GM12875 (cell line): ENCODE measurements around the gene RELN.
"Not testable (repeated sequence)": the region's sequence is repeated elsewhere in the genome, so short reads cannot be mapped to it uniquely, and the experiment has no call there.

Experiments
- H3K4me3 ChIP-seq: one replicate; pipeline ENCODE4 v1.5.1; 2011; ENCODE audit warnings: low read depth, low read length, control low read depth
- CTCF ChIP-seq: IDR thresholded peaks from 2 replicates; pipeline ENCODE4 v1.5.1; 2011; ENCODE audit warnings: low read depth, mild to moderate bottlenecking, control low read depth, inconsistent platforms, low read length, moderate library complexity, borderline replicate concordance; ENCODE audit not compliant: insufficient read depth

RELN gene

DNA sequence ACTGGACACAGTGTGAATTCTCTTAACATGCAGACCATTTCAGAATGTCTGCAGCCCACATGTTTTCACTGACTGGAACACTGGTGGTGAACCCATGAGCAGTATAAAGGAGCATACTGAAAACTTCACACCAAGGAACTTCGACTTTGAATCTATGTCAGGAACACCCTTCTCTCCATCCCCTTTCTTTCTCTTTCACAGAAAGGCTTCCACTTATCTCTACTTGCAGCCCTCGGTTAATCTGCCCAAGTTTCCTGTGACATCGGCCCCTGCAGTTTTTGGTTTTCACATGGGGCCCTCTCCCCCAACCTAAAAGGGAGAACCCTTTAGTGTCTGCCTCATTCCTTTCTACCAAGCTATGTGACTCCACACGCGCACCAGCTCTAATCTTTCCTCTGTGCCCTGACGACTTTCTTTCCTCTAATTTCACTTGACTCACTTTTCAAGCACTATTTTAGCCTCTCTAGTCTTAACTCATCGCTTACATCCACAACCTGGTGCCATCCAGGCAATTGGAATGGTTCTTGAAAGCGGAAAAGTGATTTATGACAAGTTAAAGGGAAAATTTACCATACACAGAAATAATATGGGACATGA lies 70.1 kb downstream of the RELN start:
- no peak overlapping the region for H3K4me3 ChIP-seq
- no peak for TF ChIP-seq CTCF

DNA sequence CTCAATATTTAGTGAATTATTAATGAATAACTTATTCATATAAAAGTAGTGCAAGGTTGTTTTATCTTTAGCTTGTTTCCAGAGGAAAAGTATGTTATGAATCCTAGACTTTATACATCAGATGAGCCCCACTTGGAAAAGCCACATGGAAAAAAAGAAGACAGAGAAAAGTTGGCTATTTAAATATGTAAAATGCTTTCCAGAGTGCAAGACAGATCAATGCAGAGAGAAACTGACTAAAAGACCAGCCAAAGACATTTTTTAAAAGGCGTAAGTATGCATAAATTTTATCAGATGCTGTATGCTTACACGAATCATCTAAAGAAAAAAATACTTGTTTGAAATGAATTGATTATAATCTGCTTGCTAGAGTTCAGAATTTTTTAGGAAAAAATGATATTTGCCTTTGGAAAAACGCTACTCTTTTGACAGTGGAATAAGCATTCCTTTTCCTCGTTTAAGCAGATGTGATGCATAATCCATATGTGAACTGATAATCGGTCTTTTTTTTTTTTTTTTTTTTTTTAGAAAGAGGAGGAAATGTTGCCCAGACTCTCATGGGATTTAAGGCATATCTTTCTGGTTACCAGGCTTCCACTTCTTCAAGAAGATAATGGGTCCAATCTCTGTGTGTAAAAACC lies 70.7 kb downstream of the RELN start:
- H3K4me3 ChIP-seq: no peak overlapping the region
- TF ChIP-seq CTCF: no peak

GRCh38 chr7:103915680-103916357 lies 73.6 kb downstream of the RELN start:
- TF ChIP-seq CTCF: no peak
- H3K4me3 ChIP-seq: no peak overlapping the region

DNA sequence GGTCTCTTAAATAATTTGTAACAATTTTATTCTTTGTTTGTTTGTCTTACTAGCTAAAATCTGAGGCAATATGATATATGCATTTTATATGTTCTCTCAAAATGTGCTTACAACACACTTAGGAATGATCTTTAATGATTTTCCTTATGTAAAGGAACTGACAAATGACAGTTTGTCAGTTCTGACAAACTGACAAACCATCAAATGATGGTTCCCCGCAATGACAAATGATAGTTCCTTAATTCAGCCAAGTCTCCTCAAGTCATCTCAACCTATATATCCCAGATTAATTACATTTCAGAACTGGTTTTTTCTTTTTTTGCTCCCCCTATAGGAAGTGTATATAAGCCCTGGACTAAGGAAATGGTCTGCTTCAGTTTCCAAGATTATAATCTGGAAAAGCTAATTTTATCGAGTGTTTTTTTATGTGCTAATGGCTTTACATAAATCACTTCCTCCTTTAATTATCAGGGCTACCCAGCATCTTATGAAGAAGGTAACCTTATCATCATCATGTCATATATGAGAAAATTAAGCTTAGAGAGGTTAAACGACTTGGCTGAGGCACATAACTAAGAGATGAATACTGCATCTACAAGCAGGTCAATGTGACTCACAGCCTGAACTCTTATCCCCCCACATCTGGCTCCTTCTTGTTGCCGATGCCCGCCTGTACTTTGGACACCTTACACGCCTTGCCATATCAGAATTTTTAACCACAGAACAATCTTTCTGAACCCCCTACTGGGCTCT lies 75.1 kb downstream of the RELN start:
- no peak overlapping the region for H3K4me3 ChIP-seq
- no peak for TF ChIP-seq CTCF

GRCh38 chr7:103912891-103913605 lies 76.4 kb downstream of the RELN start:
- H3K4me3 ChIP-seq: no peak overlapping the region
- no peak for TF ChIP-seq CTCF

DNA sequence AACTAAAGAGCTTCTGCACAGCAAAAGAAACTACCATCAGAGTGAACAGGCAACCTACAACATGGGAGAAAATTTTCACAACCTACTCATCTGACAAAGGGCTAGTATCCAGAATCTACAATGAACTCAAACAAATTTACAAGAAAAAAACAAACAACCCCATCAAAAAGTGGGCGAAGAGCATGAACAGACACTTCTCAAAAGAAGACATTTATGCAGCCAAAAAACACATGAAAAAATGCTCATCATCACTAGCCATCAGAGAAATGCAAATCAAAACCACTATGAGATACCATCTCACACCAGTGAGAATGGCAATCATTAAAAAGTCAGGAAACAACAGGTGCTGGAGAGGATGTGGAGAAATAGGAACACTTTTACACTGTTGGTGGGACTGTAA lies 78.4 kb downstream of the RELN start:
- not testable (repeated sequence) for H3K4me3 ChIP-seq

DNA sequence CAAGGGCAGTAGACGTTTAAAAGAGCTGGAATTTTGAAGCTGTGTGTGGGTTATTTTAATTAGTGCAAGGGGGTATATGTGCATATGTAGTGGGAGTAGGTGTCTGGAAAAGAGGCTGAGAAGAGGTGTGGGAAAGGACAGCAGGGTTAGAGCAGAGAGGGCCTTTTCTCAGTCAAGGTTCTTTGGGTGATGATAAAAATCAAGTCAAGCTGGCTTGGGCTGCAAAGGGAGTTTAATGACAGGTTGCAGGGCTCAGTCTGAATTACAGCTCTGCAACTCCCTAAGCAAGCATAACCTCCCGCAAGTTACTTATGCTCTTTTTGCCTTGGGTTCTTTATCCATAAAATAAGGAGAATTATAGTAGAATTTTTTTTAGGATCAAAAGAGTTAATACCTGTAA lies 83.5 kb downstream of the RELN start:
- H3K4me3 ChIP-seq: no peak overlapping the region
- no peak for TF ChIP-seq CTCF
